ENCODE data around the gene ARHGAP6. TPM values are rescaled to one million over a fixed set of nuclear protein-coding genes. Genes with fewer than 3 reads are reported as not detected.

ARHGAP6 gene
- total RNA-seq, 1 experiment from 2014 or later = 0.10 TPM

DNA sequence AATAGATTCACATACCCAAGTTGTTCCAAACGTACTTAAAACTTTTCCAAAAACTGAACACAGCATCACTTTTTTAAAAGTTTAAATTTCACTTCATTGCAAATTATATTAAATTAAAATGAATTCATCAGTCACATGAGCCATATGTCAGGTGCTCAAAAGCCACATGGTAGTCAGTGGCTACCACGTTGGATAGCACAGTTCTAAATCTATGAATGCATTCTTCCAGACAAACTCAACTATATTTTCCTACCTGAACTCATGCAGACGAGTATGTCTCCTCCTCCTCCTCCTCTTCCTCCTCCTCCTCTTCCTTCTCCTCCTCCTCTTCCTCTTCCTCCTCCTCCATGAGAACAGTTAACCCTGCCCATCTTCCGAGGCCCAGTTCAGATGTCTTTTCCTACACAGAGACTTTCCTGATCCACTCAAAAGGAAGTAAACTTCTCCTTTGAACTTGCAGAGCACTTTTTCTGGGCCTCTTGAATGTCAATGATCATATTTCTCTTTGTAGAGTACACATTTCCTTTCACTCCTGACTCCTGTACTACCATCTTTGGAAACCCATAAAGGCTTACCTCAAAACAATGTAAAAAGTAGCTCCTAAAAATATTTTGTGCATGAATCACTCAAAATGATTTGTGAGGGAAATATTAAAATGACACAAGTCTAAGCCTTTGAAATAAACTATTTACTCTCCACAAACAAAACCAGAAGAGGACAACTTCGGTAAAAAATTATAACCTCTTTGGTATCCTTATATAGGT is 199.9 kb downstream of the ARHGAP6 start:
- Histone ChIP-seq H2AFZ (ENCODE audit: low read depth, low read length, poor library complexity, severe bottlenecking) (no peak overlapping the region), H3K9ac (ENCODE audit: low read length) (no peak overlapping the region), H3K36me3 (ENCODE audit: control insufficient read depth in 1 of 2, insufficient read depth in 2 of 2, low read length in 2 of 2) (no peaks in the 10 kb centered on the region), H3K9me2 (ENCODE audit: insufficient read depth) (no peaks in the 10 kb centered on the region), H3K9me3 (ENCODE audit: control insufficient read depth in 1 of 2, insufficient read depth in 1 of 2, low read depth in 1 of 2, low read length in 2 of 2) (no peaks in the 10 kb centered on the region), H3K27ac (ENCODE audit: low read depth, low read length) (no peak overlapping the region), H3K4me2 (ENCODE audit: low read length) (no peak overlapping the region), H3K79me2 (ENCODE audit: insufficient read depth, low read length) (no peaks in the 10 kb centered on the region), H4K20me1 (ENCODE audit: insufficient read depth) (no peaks in the 10 kb centered on the region), H3K4me3 (replicated peaks in 1 of 2; ENCODE audit: low read depth in 1 of 2, low read length in 2 of 2) (no peak overlapping the region), H3K27me3 (ENCODE audit: insufficient read depth, low read length) (no peaks in the 10 kb centered on the region), H3K4me1 (ENCODE audit: control insufficient read depth in 1 of 2, insufficient read depth in 2 of 2, low read length in 2 of 2) (no peaks in the 10 kb centered on the region)
- POLR2A ChIA-PET = no interaction called here
- TF ChIP-seq POLR2AphosphoS5 (IDR thresholded peaks at IDR 0.05; ENCODE audit: low read depth, low read length) (no peak), YY1 (IDR thresholded peaks at IDR 0.05; ENCODE audit: extremely low read depth, insufficient replicate concordance, low read depth, low read length) (no peak)
- TF ChIP-seq, protein P1, sequence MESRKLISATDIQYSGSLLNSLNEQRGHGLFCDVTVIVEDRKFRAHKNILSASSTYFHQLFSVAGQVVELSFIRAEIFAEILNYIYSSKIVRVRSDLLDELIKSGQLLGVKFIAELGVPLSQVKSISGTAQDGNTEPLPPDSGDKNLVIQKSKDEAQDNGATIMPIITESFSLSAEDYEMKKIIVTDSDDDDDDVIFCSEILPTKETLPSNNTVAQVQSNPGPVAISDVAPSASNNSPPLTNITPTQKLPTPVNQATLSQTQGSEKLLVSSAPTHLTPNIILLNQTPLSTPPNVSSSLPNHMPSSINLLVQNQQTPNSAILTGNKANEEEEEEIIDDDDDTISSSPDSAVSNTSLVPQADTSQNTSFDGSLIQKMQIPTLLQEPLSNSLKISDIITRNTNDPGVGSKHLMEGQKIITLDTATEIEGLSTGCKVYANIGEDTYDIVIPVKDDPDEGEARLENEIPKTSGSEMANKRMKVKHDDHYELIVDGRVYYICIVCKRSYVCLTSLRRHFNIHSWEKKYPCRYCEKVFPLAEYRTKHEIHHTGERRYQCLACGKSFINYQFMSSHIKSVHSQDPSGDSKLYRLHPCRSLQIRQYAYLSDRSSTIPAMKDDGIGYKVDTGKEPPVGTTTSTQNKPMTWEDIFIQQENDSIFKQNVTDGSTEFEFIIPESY (IDR thresholded peaks at IDR 0.05; ENCODE audit: extremely low read depth, insufficient replicate concordance, low read length) = no peak
- intact Hi-C loops (cut with micrococcal nuclease) = no loop called here
- CTCF ChIA-PET = no interaction called here
- ATAC-seq (no peak), DNase-seq (ENCODE audit: low read depth, low spot score) (no peak)
- no TSS peak for BruUV-seq (replicated peaks)
- RAD21 ChIA-PET (ENCODE audit: low non-redundant PET in 1 of 2, low total read pairs in 2 of 2, uncharacterized antibody in 2 of 2, unreplicated experiment in 2 of 2) = no interaction called here

DNA sequence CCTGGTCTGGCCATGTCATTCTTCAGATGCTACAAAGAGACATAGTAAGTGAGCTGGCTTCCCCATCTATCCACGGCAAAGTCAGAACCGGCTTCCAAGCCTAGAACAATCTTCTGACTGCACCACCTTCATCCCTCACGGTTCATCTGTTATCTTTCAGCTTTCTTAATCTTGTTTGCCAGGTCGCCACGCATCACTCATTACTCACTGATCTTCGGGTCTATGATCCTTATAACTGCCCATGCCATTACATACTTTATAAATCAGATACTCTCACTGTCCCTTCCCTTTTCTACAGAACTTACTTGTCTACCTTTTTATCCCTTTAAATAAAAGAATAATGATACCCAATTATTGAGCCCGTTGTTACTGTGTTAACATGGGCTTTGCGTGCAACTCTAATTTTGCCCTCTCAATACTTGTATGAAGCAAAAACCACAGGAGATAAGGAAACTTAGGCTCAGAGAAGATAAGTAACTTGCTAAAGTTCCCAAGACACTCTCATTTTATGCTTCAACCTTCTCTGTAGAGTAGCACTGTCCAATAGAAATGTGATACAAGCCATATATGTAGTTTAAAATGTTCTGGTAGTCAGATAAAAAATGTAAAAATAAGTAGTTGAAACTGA is 200.8 kb downstream of the ARHGAP6 start:
- Histone ChIP-seq H3K9me2 (ENCODE audit: insufficient read depth) (no peaks in the 10 kb centered on the region), H3K4me3 (replicated peaks in 1 of 2; ENCODE audit: low read depth in 1 of 2, low read length in 2 of 2) (no peak overlapping the region), H3K4me2 (ENCODE audit: low read length) (no peak overlapping the region), H3K79me2 (ENCODE audit: insufficient read depth, low read length) (no peaks in the 10 kb centered on the region), H3K4me1 (ENCODE audit: control insufficient read depth in 1 of 2, insufficient read depth in 2 of 2, low read length in 2 of 2) (no peaks in the 10 kb centered on the region), H3K27ac (ENCODE audit: low read depth, low read length) (no peak overlapping the region), H4K20me1 (ENCODE audit: insufficient read depth) (no peaks in the 10 kb centered on the region), H3K9me3 (ENCODE audit: control insufficient read depth in 1 of 2, insufficient read depth in 1 of 2, low read depth in 1 of 2, low read length in 2 of 2) (no peaks in the 10 kb centered on the region), H3K27me3 (ENCODE audit: insufficient read depth, low read length) (no peaks in the 10 kb centered on the region), H3K36me3 (ENCODE audit: control insufficient read depth in 1 of 2, insufficient read depth in 2 of 2, low read length in 2 of 2) (no peaks in the 10 kb centered on the region), H3K9ac (ENCODE audit: low read length) (no peak overlapping the region), H2AFZ (ENCODE audit: low read depth, low read length, poor library complexity, severe bottlenecking) (no peak overlapping the region)
- ChIA-PET RAD21 (ENCODE audit: low non-redundant PET in 1 of 2, low total read pairs in 2 of 2, uncharacterized antibody in 2 of 2, unreplicated experiment in 2 of 2) (no interaction called here), POLR2A (no interaction called here), CTCF (no interaction called here)
- BruUV-seq (replicated peaks) = no TSS peak
- TF ChIP-seq SIN3A (IDR thresholded peaks at IDR 0.05; ENCODE audit: low read depth) = no peak
- ATAC-seq (no peak), DNase-seq (ENCODE audit: low read depth, low spot score) (no peak)
- intact Hi-C loops (cut with micrococcal nuclease) = no loop called here

Data from HCT116 (cell line).